ENCODE data around the gene USP4. TPM values are rescaled to one million over a fixed set of nuclear protein-coding genes. Genes with fewer than 3 reads are reported as not detected.
"Not testable (repeated sequence)": the region's sequence is repeated elsewhere in the genome, so short reads cannot be mapped to it uniquely, and the experiment has no call there.

USP4 gene
- total and polyA plus RNA-seq, 2 donors (not counting 1 experiment from before 2014, with no cell fraction given): 60.3 to 116 TPM

- Histone ChIP-seq H3K4me1 (ENCODE audit: control insufficient read depth in 2 of 2, insufficient read depth in 2 of 2, low read length in 2 of 2) (peaks cover 17 to 43% of the 10 kb centered on the region in 2 donors), H3K4me3 (ENCODE audit: control extremely low read depth in 1 of 5, extremely low read depth in 1 of 5, insufficient read depth in 1 of 5, low read depth in 2 of 5, low read length in 4 of 5) (peak overlapping the region; percentile 59 to 83 (median 77)), H3K9ac (ENCODE audit: low read length) (peak overlapping the region; percentile 78), H2AFZ (ENCODE audit: insufficient read depth, low read depth, low read length, poor library complexity, severe bottlenecking) (peak overlapping the region; percentile 75), H3K36me3 (replicated peaks in 1 of 2; ENCODE audit: control extremely low read depth in 1 of 2, control insufficient read depth in 1 of 2, extremely low read depth in 1 of 2, insufficient read depth in 2 of 2, low read length in 1 of 2) (peaks cover 0 to 52% of the 10 kb centered on the region in 2 experiments), H3K79me2 (ENCODE audit: control insufficient read depth, insufficient read depth, low read length) (peaks cover 57% of the 10 kb centered on the region), H3K27ac (ENCODE audit: low read length in 2 of 2) (peak overlapping the region; percentile 59 to 85), H3K4me2 (replicated peaks; ENCODE audit: low read depth, low read length, poor library complexity, severe bottlenecking) (peak overlapping the region; percentile 96)
- DNase-seq (peak; percentile 63), ATAC-seq (ENCODE audit: low read depth) (peak; percentile 41)
- H3K27ac Mint-ChIP-seq: peak overlapping the region; percentile 97
- WGBS (ENCODE audit: insufficient coverage): under 1% methylated on average over 61 of the region's 63 CpGs
- H3K9me3 Mint-ChIP-seq (ENCODE audit: insufficient read depth); H3K27me3 Mint-ChIP-seq; H3K27me3 ChIP-seq (replicated peaks in 1 of 4; ENCODE audit: control extremely low read depth in 1 of 4, control insufficient read depth in 3 of 4, insufficient read depth in 4 of 4, low read length in 3 of 4); H4K20me1 ChIP-seq (ENCODE audit: control insufficient read depth, insufficient read depth, low read length, poor library complexity, severe bottlenecking); H3K9me3 ChIP-seq (ENCODE audit: control extremely low read depth in 1 of 3, control insufficient read depth in 2 of 3, insufficient read depth in 1 of 3, low read length in 2 of 3): not testable (repeated sequence)
- CTCF ChIA-PET: interaction anchor here (0.6 to 6.5 kb wide), 4 partner anchors 13 to 114 kb away, joined by 3 to 65 read pairs (median 4); partner anchors contain the start of gene USP4
- POLR2A ChIA-PET: interaction anchor here (0.6 to 3.0 kb wide), 6 partner anchors 12 to 71 kb away, joined by 3 to 47 read pairs (median 13); partner anchors contain the start of genes RHOA, TCTA and USP4
- intact Hi-C loops (cut with micrococcal nuclease): loop anchor here (1.0 kb wide), 2 partner anchors 12 to 17 kb away; partner anchors contain the start of gene USP4
- H3K4me3 Mint-ChIP-seq: peak overlapping the region; percentile 93
- peaks cover 34% of the 10 kb centered on the region for H3K4me1 Mint-ChIP-seq
Measured at GRCh38 chr3:49357443-49358216, 17.8 kb upstream of the USP4 start.

GRCh38 chr3:49357095-49357442, 17.2 kb upstream of the USP4 start:
- ChIA-PET CTCF (interaction anchor here (1.2 to 6.5 kb wide), 2 partner anchors 12 to 18 kb away, joined by 3 to 65 read pairs; partner anchors contain the start of gene USP4), POLR2A (interaction anchor here (0.6 to 3.0 kb wide), 6 partner anchors 11 to 71 kb away, joined by 3 to 47 read pairs (median 13); partner anchors contain the start of genes RHOA, TCTA and USP4)
- H2AFZ ChIP-seq (ENCODE audit: insufficient read depth, low read depth, low read length, poor library complexity, severe bottlenecking): peak overlapping the region; percentile 75
- H3K9me3 Mint-ChIP-seq (ENCODE audit: insufficient read depth); H3K27me3 ChIP-seq (replicated peaks in 1 of 4; ENCODE audit: control extremely low read depth in 1 of 4, control insufficient read depth in 3 of 4, insufficient read depth in 4 of 4, low read length in 3 of 4); H3K27me3 Mint-ChIP-seq; H4K20me1 ChIP-seq (ENCODE audit: control insufficient read depth, insufficient read depth, low read length, poor library complexity, severe bottlenecking); intact Hi-C loops (cut with micrococcal nuclease); H3K9me3 ChIP-seq (ENCODE audit: control extremely low read depth in 1 of 3, control insufficient read depth in 2 of 3, insufficient read depth in 1 of 3, low read length in 2 of 3): not testable (repeated sequence)
- H3K9ac ChIP-seq (ENCODE audit: low read length): peak overlapping the region; percentile 78
- H3K27ac Mint-ChIP-seq: peak overlapping the region; percentile 97
- H3K79me2 ChIP-seq (ENCODE audit: control insufficient read depth, insufficient read depth, low read length): peaks cover 57% of the 10 kb centered on the region
- peaks cover 0 to 47% of the 10 kb centered on the region in 2 experiments for H3K36me3 ChIP-seq (replicated peaks in 1 of 2; ENCODE audit: control extremely low read depth in 1 of 2, control insufficient read depth in 1 of 2, extremely low read depth in 1 of 2, insufficient read depth in 2 of 2, low read length in 1 of 2)
- peaks cover 40% of the 10 kb centered on the region for H3K4me1 Mint-ChIP-seq
- H3K4me2 ChIP-seq (replicated peaks; ENCODE audit: low read depth, low read length, poor library complexity, severe bottlenecking): peak overlapping the region; percentile 96
- H3K27ac ChIP-seq (ENCODE audit: low read length in 2 of 2): peak overlapping the region; percentile 59 to 85
- peak overlapping the region; percentile 93 for H3K4me3 Mint-ChIP-seq
- peak; percentile 71 for DNase-seq
- H3K4me3 ChIP-seq (ENCODE audit: control extremely low read depth in 1 of 5, extremely low read depth in 1 of 5, insufficient read depth in 1 of 5, low read depth in 2 of 5, low read length in 4 of 5): peak overlapping the region; percentile 40 to 83 (median 63)
- WGBS (ENCODE audit: insufficient coverage): no CpG with 5 or more reads among the region's 10 CpGs
- H3K4me1 ChIP-seq (ENCODE audit: control insufficient read depth in 2 of 2, insufficient read depth in 2 of 2, low read length in 2 of 2): peaks cover 23 to 49% of the 10 kb centered on the region in 2 donors
- ATAC-seq (ENCODE audit: low read depth): peak; percentile 41
